OCI-LY7 (cell line): ENCODE measurements around the gene PLCL1.

ENCODE experiments used
- CTCF ChIP-seq: fragments of 200-600 bp; sonication (generic); conservative IDR thresholded peaks from 2 replicates; pipeline ENCODE4 v1.5.1; 2014; ENCODE audit warnings: mild to moderate bottlenecking, antibody characterized with exemption, low read length, moderate library complexity, mixed read lengths
- EZH2phosphoT487 ChIP-seq: fragments of 200-600 bp; sonication (generic); IDR thresholded peaks from 2 replicates; pipeline ENCODE4 v1.6.1; 2018; ENCODE audit warnings: low read depth, borderline replicate concordance, mild to moderate bottlenecking, mixed run types, antibody characterized with exemption, low read length, moderate library complexity, mixed read lengths

- no peak for TF ChIP-seq CTCF
- TF ChIP-seq EZH2phosphoT487, result no peak
Observed at GRCh38 chr2:197993363-197993762, 189.0 kb downstream of the PLCL1 start.
